ENCODE measurements around the gene IRAG1.

DNA sequence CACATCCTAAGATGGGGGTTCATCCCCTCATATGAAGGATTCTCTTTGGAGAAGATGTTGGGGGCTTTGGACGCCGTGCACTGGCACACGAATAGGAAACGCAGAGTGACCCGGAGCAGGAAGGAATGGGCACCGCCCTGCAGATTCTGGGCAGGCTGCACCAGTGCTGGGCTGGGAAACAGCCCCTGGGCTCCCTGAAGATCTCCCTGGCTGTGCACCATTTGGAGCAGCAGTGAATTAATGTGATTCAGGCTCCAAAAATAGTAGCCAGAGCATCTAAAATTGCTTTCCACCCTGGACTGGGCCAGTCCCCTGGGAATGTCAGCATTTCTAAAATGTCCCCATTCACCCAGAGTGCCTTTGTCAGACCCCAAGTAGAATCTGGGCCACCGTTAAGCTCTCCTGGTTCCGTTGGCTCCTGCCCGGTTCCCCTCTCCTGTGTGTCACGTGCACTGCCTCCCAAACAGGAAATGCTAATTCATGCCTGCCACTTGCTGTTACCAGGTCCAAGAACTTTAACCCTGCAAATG lies 18.6 kb downstream of the IRAG1 start:
- TF ChIP-seq EZH2 (IDR thresholded peaks at IDR 0.05) (no peak), POLR2AphosphoS5 (IDR thresholded peaks at IDR 0.05; ENCODE audit: borderline replicate concordance, low read depth, low read length) (no peak)
